ENCODE measurements around the gene CD101. TPM values are rescaled to one million over a fixed set of nuclear protein-coding genes. Genes with fewer than 3 reads are reported as not detected.

Gene CD101
- total RNA-seq, 1 experiment from 2014 or later: 1.2 TPM

GRCh38 chr1:116991918-116992317 lies 9.6 kb upstream of the CD101 start:
- ATAC-seq (no peak), DNase-seq (ENCODE audit: low read depth, low spot score) (no peak)
- Histone ChIP-seq H3K9ac (ENCODE audit: low read length) (no peak overlapping the region), H3K79me2 (ENCODE audit: insufficient read depth, low read length) (no peaks in the 10 kb centered on the region), H3K4me1 (ENCODE audit: control insufficient read depth in 1 of 2, insufficient read depth in 2 of 2, low read length in 2 of 2) (peaks cover 0 to 3% of the 10 kb centered on the region in 2 experiments; a peak in 1 of 4 replicates), H3K36me3 (ENCODE audit: control insufficient read depth in 1 of 2, insufficient read depth in 2 of 2, low read length in 2 of 2) (no peaks in the 10 kb centered on the region; a peak in 1 of 4 replicates), H3K27ac (ENCODE audit: low read depth, low read length) (no peak overlapping the region), H3K9me2 (ENCODE audit: insufficient read depth) (no peaks in the 10 kb centered on the region), H2AFZ (ENCODE audit: low read depth, low read length, poor library complexity, severe bottlenecking) (no peak overlapping the region), H3K9me3 (ENCODE audit: control insufficient read depth in 1 of 2, insufficient read depth in 1 of 2, low read depth in 1 of 2, low read length in 2 of 2) (no peaks in the 10 kb centered on the region), H3K4me3 (replicated peaks in 1 of 2; ENCODE audit: low read depth in 1 of 2, low read length in 2 of 2) (no peak overlapping the region), H4K20me1 (ENCODE audit: insufficient read depth) (no peaks in the 10 kb centered on the region), H3K27me3 (ENCODE audit: insufficient read depth, low read length) (no peaks in the 10 kb centered on the region), H3K4me2 (ENCODE audit: low read length) (no peak overlapping the region)
- ChIA-PET CTCF (no interaction called here), POLR2A (no interaction called here), RAD21 (ENCODE audit: low non-redundant PET in 1 of 2, low total read pairs in 2 of 2, uncharacterized antibody in 2 of 2, unreplicated experiment in 2 of 2) (no interaction called here)
- BruUV-seq (replicated peaks): no TSS peak
- TF ChIP-seq SRF (IDR thresholded peaks at IDR 0.05; ENCODE audit: low read depth) (no peak), ELF1 (IDR thresholded peaks at IDR 0.05; ENCODE audit: borderline replicate concordance, low read depth) (no peak), SP1 (IDR thresholded peaks at IDR 0.05; ENCODE audit: low read depth) (no peak), EZH2phosphoT487 (IDR thresholded peaks at IDR 0.05; ENCODE audit: borderline replicate concordance) (no peak), ZFX (IDR thresholded peaks at IDR 0.05) (no peak), ZNF274 (IDR thresholded peaks at IDR 0.05; ENCODE audit: low read depth, low read length) (no peak), CBX3 (IDR thresholded peaks at IDR 0.05; ENCODE audit: low read depth) (no peak), CTCF (IDR thresholded peaks at IDR 0.05 in 2 of 3, conservative IDR thresholded peaks at IDR 0.05 in 1 of 3; ENCODE audit: borderline replicate concordance in 1 of 3, insufficient read depth in 1 of 3, low read depth in 2 of 3, low read length in 2 of 3) (no peak)
- intact Hi-C loops (cut with micrococcal nuclease): no loop called here

- no peaks in the 10 kb centered on the region; a peak in 1 of 4 replicates for H3K36me3 ChIP-seq (ENCODE audit: control insufficient read depth in 1 of 2, insufficient read depth in 2 of 2, low read length in 2 of 2)
- H3K9ac ChIP-seq (ENCODE audit: low read length): no peak overlapping the region
- H3K79me2 ChIP-seq (ENCODE audit: insufficient read depth, low read length): no peaks in the 10 kb centered on the region
- no peaks in the 10 kb centered on the region for H4K20me1 ChIP-seq (ENCODE audit: insufficient read depth)
- no peak overlapping the region for H3K27ac ChIP-seq (ENCODE audit: low read depth, low read length)
- no peaks in the 10 kb centered on the region for H3K9me3 ChIP-seq (ENCODE audit: control insufficient read depth in 1 of 2, insufficient read depth in 1 of 2, low read depth in 1 of 2, low read length in 2 of 2)
- ChIA-PET RAD21 (ENCODE audit: low non-redundant PET in 1 of 2, low total read pairs in 2 of 2, uncharacterized antibody in 2 of 2, unreplicated experiment in 2 of 2) (no interaction called here), POLR2A (no interaction called here), CTCF (no interaction called here)
- H3K4me3 ChIP-seq (replicated peaks in 1 of 2; ENCODE audit: low read depth in 1 of 2, low read length in 2 of 2): no peak overlapping the region
- ATAC-seq: no peak
- H3K4me1 ChIP-seq (ENCODE audit: control insufficient read depth in 1 of 2, insufficient read depth in 2 of 2, low read length in 2 of 2): no peaks in the 10 kb centered on the region
- H3K4me2 ChIP-seq (ENCODE audit: low read length): no peak overlapping the region
- no peaks in the 10 kb centered on the region for H3K9me2 ChIP-seq (ENCODE audit: insufficient read depth)
- no peak overlapping the region for H2AFZ ChIP-seq (ENCODE audit: low read depth, low read length, poor library complexity, severe bottlenecking)
- intact Hi-C loops (cut with micrococcal nuclease): no loop called here
- no peaks in the 10 kb centered on the region for H3K27me3 ChIP-seq (ENCODE audit: insufficient read depth, low read length)
- BruUV-seq (replicated peaks): no TSS peak
- DNase-seq (ENCODE audit: low read depth, low spot score): no peak
- TF ChIP-seq ZBTB33 (IDR thresholded peaks at IDR 0.05; ENCODE audit: extremely low read depth, insufficient replicate concordance, low read length) (no peak), CBX3 (IDR thresholded peaks at IDR 0.05; ENCODE audit: low read depth) (no peak), POLR2A (IDR thresholded peaks at IDR 0.05; ENCODE audit: borderline replicate concordance, extremely low read depth, insufficient read depth, insufficient read length) (no peak), REST (IDR thresholded peaks at IDR 0.05; ENCODE audit: low read depth) (no peak), ZFX (IDR thresholded peaks at IDR 0.05) (no peak), FOSL1 (IDR thresholded peaks at IDR 0.05; ENCODE audit: low read depth) (no peak), YY1 (IDR thresholded peaks at IDR 0.05; ENCODE audit: extremely low read depth, insufficient replicate concordance, low read depth, low read length) (no peak), MAX (IDR thresholded peaks at IDR 0.05) (no peak)
Measured at GRCh38 chr1:116993286-116993685, 8.3 kb upstream of the CD101 start.
